NCI-H146 treated with DMSO at 0.1 percent for 48 hours (cell line): ENCODE results near the gene QSOX2.

Experiments used
- DNase-seq: peaks from one replicate; lab custom pipeline; 2025; ENCODE audit not compliant: unreplicated experiment; lab: John Stamatoyannopoulos, UW

The QSOX2 gene

GRCh38 chr9:136223871-136224640 lies 21.6 kb downstream of the QSOX2 start:
- DNase-seq: no peak

DNA sequence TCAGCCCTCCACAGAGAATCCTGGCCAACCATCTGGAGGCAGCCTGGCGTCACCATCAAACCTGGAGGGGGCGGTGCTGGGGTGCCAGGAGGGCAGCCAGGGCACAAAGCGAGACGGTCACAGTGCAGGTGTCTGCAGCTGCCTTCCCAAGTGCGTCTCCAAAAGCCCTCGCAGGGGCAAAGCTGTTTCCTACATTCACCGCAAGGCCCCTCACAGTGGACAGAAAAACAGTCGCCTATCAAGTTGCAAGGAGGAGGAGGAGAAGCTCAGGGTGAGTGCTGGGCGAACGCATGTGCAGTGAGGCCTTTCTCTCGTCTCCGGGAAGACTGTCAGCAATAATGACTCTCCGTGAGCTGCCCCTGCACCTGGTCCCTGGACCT lies 22.7 kb downstream of the QSOX2 start:
- DNase-seq: no peak

DNA sequence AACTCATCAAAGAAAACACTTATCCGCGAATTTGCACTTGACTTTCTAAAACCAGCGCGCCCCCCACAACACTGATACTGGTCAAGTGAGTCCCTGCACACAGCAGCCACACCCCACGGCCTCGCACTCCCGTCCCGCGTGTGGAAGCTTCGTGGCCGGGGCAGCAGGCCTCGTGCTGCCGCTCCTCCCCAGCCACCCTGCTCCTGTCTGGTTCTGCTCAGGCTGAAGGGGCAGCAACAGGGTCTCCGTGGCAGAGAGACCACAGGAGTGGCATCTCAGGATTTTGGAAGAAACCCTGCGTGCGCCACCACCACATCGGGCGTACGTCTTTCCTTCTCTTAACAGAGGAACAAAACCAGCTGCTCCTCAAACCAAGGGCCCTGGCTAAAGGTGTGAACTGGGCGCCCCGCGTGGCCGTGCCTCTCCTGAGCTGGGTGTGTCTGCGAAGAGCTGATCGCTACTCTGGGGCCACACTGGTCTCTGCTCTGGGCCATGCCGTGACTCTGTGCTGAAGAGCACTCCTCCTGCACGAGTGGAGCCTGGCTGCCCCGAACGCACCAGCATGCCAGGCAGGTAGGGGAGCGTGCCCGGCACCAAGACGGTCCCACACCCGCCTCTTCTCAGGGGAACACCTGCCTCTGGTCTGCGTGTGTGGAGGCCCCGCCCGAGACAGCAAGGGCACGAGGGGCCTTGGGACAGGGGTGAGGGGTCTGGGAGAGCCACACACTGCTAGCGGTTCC lies 23.3 kb downstream of the QSOX2 start:
- no peak for DNase-seq

GRCh38 chr9:136220017-136220729 lies 25.4 kb downstream of the QSOX2 start:
- DNase-seq: no peak

GRCh38 chr9:136219276-136219675 lies 26.3 kb downstream of the QSOX2 start:
- DNase-seq: no peak

DNA sequence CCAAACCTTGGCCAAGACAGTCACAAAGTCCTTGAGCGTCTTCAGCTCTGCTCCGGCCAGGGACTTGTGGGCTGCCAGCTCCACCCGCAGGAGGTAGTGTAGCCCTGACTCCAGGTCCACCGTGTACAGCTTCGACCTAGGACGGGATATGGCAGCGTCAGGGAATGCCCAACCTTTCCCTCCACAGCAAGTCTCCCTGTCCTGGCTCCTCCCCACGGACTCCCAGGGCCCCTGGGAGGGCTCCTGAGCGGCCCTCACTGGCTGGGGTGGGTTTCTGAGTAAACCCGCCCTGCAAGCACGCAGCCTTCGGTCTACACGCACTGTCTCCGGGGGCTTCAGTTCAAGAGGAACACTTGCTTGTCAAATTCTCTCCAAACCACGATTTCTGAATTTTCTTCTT lies 26.9 kb downstream of the QSOX2 start:
- no peak for DNase-seq

DNA sequence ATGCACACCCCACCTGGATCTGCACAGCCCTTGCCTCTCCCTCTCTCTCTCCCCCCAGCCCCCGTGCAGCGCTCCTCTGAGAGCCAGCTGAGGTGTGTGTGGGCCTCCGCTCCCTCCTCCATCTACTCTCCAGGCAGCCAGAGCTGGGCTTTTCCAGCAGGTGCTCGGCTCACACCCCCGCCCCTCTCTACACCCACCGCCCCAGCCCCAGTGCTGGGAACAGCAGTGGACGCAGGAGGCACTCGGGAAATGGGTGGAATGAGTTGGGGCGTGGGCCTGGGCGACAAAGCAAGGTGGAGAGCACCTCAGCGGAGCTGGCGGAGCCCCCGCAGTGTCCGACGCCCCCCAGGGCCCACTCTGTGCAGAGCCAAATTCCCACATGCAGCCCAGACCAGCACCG lies 27.3 kb downstream of the QSOX2 start:
- DNase-seq: no peak

DNA sequence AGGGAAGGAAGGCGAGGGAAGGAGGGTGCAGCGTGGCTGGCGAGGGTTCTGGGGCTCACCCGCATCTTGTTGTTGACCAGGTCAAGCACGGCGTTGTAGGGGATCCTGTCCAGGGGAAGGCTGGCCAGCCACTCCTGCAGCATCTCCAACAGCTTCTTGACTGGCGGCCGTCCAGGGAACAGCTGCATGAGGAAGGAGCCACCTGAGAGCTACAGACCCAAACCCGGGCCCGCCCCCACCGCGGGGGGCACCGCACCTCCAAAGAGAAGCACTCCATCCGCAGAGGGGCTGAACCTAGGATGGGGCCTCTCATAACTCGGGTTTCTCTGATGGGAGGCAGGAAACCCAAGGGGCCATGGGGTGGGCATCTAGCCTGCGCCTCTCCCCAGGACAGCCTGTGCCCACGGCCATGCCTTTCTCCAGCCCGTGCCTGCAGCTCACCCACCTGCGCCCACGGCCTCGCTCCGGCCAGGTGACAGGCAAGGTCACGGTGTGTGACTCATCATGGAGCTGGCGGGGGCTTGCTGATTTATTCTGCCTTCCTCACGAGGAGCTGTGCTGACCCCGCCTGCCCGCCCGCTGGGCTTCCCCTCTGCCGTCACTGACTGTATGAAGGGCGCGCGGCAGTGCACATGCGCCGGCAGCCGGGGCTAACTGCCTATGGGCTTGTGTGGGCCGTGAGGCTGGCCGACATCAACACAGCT lies 28.9 kb downstream of the QSOX2 start:
- no peak for DNase-seq

DNA sequence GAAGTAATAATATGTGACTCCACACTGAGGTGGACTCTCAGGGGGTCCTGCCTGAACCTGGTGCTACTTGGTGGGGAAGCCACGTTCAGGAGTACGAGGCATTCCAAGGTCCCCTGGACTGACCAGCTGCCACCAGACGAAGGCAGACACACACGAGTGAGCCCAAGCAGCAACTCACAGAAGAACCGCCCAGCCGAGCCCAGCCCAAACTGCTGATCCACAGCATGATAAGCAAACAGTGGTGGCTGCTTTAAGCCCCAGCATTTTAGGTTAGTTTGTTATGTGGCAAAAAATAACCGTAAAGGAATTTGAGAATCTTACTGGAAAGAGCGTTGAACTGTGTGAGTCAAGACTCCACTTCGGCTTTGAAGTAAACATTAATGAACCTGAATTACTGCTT lies 31.9 kb downstream of the QSOX2 start:
- no peak for DNase-seq

- DNase-seq: no peak
These were observed 33.2 kb downstream of the QSOX2 start for GRCh38 chr9:136212345-136212950.

- DNase-seq: no peak
These were observed 33.9 kb downstream of the QSOX2 start for GRCh38 chr9:136211441-136212344.

DNA sequence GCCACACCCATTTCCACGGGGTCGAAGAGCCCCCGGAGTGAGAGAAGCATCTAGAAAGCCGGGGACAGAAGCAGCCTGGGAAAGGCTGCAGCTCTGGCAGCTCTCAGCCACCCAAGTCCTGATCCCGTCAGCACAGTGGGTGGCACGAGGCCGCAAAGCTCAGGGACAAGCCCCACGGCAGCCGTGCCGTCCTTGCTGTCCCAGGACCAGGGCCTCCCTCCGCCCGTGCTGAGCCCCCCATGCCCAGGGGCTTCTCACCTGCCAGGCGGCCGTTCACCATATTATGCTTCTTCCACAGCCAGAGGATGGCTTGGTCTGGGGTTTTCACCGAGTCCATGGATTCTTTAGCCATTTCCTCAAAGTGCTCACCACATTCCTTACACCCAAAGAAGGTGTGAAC lies 34.6 kb downstream of the QSOX2 start:
- no peak for DNase-seq

- no peak for DNase-seq
These were observed 35.3 kb downstream of the QSOX2 start for GRCh38 chr9:136210276-136210675.

- DNase-seq: no peak
These were observed 35.8 kb downstream of the QSOX2 start for GRCh38 chr9:136209786-136210185.

GRCh38 chr9:136209232-136209631 lies 36.4 kb downstream of the QSOX2 start:
- no peak for DNase-seq

DNA sequence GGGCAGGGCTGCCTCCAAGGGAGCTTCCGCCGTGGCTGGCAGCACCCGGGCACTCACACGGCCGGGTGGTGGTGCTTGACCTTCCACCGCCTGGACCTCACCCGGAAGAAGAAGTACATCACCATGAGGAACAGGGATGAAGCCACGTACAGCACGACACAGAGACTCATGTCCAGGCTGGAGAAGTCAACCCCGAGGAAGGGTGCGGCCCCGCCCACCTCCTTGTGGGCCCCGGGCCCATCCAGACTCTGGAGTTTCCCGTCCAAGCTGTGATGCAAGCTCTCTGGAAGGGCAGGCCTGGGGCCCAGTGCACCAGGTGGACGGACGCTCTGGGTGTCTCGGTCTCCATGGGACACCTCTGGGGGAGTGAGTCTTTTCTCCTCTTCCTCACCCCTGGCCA lies 36.9 kb downstream of the QSOX2 start:
- no peak for DNase-seq

GRCh38 chr9:136207616-136208015 lies 38.0 kb downstream of the QSOX2 start:
- no peak for DNase-seq

DNA sequence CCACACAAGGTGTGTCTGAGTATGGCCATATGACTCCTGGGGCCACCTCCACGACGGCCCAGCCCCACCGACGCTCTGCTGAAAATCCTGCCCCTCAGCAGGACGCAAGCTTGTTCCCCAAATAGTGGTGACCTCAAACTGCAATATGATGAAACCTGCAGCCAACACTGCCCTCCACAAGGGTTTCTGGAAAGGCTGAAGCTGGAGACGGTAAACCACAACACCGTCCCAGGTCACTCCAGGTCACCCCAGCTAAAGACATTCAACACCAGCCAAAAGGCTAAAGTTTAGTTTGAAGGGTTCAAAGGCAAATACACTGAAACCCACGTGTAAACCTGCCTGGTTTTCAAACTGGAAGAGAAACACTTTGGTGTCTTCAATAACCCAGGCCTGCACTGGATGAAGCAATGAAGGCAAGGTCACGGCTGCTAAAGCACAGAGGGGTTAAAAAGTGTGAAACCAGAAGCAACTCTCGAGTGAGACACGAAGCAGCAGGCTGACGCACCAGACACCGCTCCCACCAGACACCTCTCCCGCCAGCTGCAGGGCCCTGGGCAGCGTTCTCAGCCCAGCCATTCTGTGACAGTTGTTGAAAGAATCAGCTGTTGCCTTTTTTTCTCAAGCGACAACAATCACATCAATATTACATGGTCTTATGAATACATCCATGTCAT lies 38.9 kb downstream of the QSOX2 start:
- no peak for DNase-seq

GRCh38 chr9:136205707-136205992 lies 40.0 kb downstream of the QSOX2 start:
- no peak for DNase-seq
